PC-3 (cell line): Measurements from ENCODE around the gene ABHD8. TPM values are rescaled to one million over a fixed set of nuclear protein-coding genes. Genes with fewer than 3 reads are reported as not detected.

ENCODE experiments used
- ATAC-seq: fragments of 200-7000 bp; cut with Tn5 transposase; 2 replicates; pipeline ENCODE4 v1.9.1; 2020; ENCODE audit warnings: mild to moderate bottlenecking, moderate library complexity
- BruUV-seq: library from RNA; stranded (reverse); fragments of 400-500 nt; replicated peaks from 2 replicates; lab custom pipeline; 2021; lab: Mats Ljungman, UMichigan
- CTCF ChIA-PET: fragments of 300-600 bp; sonication (Branson Sonifier 250); formaldehyde crosslinking; loops from one replicate; lab custom pipeline; 2022; ENCODE audit warnings: antibody characterized with exemption; lab: Charles Lee
- POLR2A ChIA-PET: fragments of 300-600 bp; sonication (Branson Sonifier 250); formaldehyde crosslinking; loops from one replicate; lab custom pipeline; 2022; ENCODE audit warnings: antibody characterized with exemption; ENCODE audit not compliant: unreplicated experiment; lab: Charles Lee
- DNase-seq: peaks from one replicate; pipeline ENCODE4 v3.0.0-alpha.2; 2015
- H2AFZ ChIP-seq: fragments of 300-600 bp; sonication (generic); 2 replicates; pipeline ENCODE4 v1.6.0; 2016; ENCODE audit warnings: antibody characterized with exemption, low read length
- H3F3A ChIP-seq: fragments of 300-600 bp; sonication (generic); one replicate; pipeline ENCODE4 v1.6.0; 2017; ENCODE audit warnings: antibody characterized with exemption, low read length, control low read depth, mild to moderate bottlenecking; ENCODE audit not compliant: unreplicated experiment
- H3K27ac ChIP-seq: fragments of 300-600 bp; sonication (generic); 2 replicates; pipeline ENCODE4 v1.5.1; 2016; ENCODE audit warnings: mild to moderate bottlenecking, low read length
- H3K27me3 ChIP-seq: fragments of 300-600 bp; sonication (generic); 2 replicates; pipeline ENCODE4 v1.6.1; 2016; ENCODE audit warnings: low read length, mixed read lengths
- H3K36me3 ChIP-seq: fragments of 300-600 bp; sonication (generic); 2 replicates; pipeline ENCODE4 v1.6.1; 2016; ENCODE audit warnings: low read depth, mixed run types, low read length, mixed read lengths
- H3K4me1 ChIP-seq: fragments of 300-600 bp; sonication (generic); 2 replicates; pipeline ENCODE4 v1.5.1; 2016; ENCODE audit warnings: low read length; ENCODE audit not compliant: insufficient read depth
- H3K4me2 ChIP-seq: fragments of 300-600 bp; sonication (generic); 2 replicates; pipeline ENCODE4 v1.6.0; 2016; ENCODE audit warnings: low read length
- H3K4me3 ChIP-seq: fragments of 300-600 bp; sonication (generic); 2 replicates; pipeline ENCODE4 v1.5.1; 2016; ENCODE audit warnings: mild to moderate bottlenecking, low read length, mixed read lengths
- H3K79me2 ChIP-seq: fragments of 300-600 bp; sonication (generic); 2 replicates; pipeline ENCODE4 v1.6.1; 2017; ENCODE audit warnings: low read length, mixed read lengths
- H3K9ac ChIP-seq: fragments of 300-600 bp; sonication (generic); 2 replicates; pipeline ENCODE4 v1.6.0; 2016; ENCODE audit warnings: mild to moderate bottlenecking, low read length
- H3K9me2 ChIP-seq: fragments of 300-600 bp; sonication (generic); replicated peaks from 2 replicates; pipeline ENCODE4 v1.6.1; 2016; ENCODE audit warnings: mixed run types, low read length, mixed read lengths
- H3K9me3 ChIP-seq: fragments of 300-600 bp; sonication (generic); 2 replicates; pipeline ENCODE4 v1.6.1; 2016; ENCODE audit warnings: low read length, mixed read lengths
- H4K20me1 ChIP-seq: fragments of 300-600 bp; sonication (generic); 2 replicates; pipeline ENCODE4 v1.6.1; 2016; ENCODE audit warnings: low read length, mixed read lengths
- EZH2 ChIP-seq: fragments of 300-600 bp; sonication (generic); IDR thresholded peaks from one replicate; pipeline ENCODE4 v1.6.1; 2017; ENCODE audit warnings: antibody characterized with exemption, mild to moderate bottlenecking, low read length; ENCODE audit not compliant: unreplicated experiment
- EZH2phosphoT487 ChIP-seq: fragments of 300-600 bp; sonication (generic); IDR thresholded peaks from 2 replicates; pipeline ENCODE4 v1.6.1; 2018; ENCODE audit warnings: mild to moderate bottlenecking, antibody characterized with exemption, low read length, borderline replicate concordance
- intact Hi-C: fragments of 100-400 bp; cut with micrococcal nuclease; formaldehyde crosslinking; loops from 2 replicates; pipeline ENCODE4 v1.9.0; 2023
- total RNA-seq: library from RNA; depleted of rRNA; stranded (reverse); fragments of >200 nt; gene quantifications from 2 replicates; pipeline ENCODE4 v1.2.3, GENCODE V29; 2014
- TF ChIP-seq, protein P1 (sequence below): fragments of 300-600 bp; sonication (generic); conservative IDR thresholded peaks from 2 replicates; pipeline ENCODE4 v1.5.1; 2017; ENCODE audit warnings: antibody characterized with exemption, low read depth, mild to moderate bottlenecking, low read length

The ABHD8 gene
- total RNA-seq, 1 experiment from 2014 or later = 42.4 TPM

DNA sequence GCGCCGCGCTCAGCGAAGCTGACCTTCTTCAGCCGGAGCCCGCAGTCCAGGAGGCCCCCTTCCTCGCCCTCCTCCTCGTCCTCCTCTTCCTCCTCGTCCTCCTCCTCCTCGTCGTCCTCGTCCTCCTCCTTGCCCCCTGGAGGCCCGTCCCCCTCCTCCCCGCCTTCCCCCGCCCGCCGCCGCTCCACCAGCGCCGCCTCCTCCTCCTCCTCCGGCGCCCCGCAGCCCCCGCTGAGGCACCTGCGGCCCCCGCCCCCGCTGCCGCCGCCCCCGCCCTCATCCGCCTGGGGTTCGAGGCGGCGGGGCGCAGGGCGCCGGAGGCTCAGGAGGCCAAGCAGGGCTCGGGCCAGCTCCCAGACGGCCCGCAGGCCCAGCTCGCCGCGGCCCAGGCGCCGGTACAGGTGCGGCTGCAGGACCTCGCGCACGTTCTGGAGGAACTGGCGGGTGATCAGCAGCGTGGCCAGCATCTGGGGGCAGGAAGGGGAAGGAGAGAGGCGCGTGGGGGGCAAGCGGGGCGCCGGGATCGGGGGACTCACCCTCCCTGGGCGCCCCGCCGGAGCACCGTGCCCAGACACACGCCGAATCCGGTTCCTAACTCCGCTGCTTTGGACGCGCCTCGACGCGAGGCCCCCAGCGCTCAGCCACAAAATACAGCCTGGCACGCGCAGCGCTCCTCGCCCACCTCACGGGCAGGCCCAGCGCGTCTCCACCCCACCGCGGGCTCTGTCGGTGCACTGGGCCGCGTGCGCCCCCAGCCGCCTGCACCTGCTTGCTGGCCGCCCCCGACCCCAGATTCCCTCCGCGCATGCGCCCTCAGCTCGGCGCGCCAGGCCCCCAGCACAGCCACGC lies 25.5 kb upstream of the ABHD8 start:
- ChIA-PET CTCF (no interaction called here), POLR2A (no interaction called here)
- Histone ChIP-seq H3K9me2 (no peaks in the 10 kb centered on the region), H3K27ac (no peak overlapping the region), H3K4me1 (no peaks in the 10 kb centered on the region; the same call in 1 of the 2 replicates), H3K36me3 (peaks cover 6% of the 10 kb centered on the region), H3F3A (no peaks in the 10 kb centered on the region), H3K9me3 (no peaks in the 10 kb centered on the region), H4K20me1 (no peaks in the 10 kb centered on the region), H3K27me3 (no peaks in the 10 kb centered on the region), H3K9ac (no peak overlapping the region), H3K79me2 (no peaks in the 10 kb centered on the region), H3K4me3 (no peak overlapping the region), H3K4me2 (no peak overlapping the region), H2AFZ (no peak overlapping the region)
- DNase-seq (no peak), ATAC-seq (no peak)
- intact Hi-C loops = no loop called here
- TF ChIP-seq, protein P1, sequence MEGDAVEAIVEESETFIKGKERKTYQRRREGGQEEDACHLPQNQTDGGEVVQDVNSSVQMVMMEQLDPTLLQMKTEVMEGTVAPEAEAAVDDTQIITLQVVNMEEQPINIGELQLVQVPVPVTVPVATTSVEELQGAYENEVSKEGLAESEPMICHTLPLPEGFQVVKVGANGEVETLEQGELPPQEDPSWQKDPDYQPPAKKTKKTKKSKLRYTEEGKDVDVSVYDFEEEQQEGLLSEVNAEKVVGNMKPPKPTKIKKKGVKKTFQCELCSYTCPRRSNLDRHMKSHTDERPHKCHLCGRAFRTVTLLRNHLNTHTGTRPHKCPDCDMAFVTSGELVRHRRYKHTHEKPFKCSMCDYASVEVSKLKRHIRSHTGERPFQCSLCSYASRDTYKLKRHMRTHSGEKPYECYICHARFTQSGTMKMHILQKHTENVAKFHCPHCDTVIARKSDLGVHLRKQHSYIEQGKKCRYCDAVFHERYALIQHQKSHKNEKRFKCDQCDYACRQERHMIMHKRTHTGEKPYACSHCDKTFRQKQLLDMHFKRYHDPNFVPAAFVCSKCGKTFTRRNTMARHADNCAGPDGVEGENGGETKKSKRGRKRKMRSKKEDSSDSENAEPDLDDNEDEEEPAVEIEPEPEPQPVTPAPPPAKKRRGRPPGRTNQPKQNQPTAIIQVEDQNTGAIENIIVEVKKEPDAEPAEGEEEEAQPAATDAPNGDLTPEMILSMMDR = no peak
- TF ChIP-seq EZH2phosphoT487 (no peak), EZH2 (no peak)
- BruUV-seq = no TSS peak

DNA sequence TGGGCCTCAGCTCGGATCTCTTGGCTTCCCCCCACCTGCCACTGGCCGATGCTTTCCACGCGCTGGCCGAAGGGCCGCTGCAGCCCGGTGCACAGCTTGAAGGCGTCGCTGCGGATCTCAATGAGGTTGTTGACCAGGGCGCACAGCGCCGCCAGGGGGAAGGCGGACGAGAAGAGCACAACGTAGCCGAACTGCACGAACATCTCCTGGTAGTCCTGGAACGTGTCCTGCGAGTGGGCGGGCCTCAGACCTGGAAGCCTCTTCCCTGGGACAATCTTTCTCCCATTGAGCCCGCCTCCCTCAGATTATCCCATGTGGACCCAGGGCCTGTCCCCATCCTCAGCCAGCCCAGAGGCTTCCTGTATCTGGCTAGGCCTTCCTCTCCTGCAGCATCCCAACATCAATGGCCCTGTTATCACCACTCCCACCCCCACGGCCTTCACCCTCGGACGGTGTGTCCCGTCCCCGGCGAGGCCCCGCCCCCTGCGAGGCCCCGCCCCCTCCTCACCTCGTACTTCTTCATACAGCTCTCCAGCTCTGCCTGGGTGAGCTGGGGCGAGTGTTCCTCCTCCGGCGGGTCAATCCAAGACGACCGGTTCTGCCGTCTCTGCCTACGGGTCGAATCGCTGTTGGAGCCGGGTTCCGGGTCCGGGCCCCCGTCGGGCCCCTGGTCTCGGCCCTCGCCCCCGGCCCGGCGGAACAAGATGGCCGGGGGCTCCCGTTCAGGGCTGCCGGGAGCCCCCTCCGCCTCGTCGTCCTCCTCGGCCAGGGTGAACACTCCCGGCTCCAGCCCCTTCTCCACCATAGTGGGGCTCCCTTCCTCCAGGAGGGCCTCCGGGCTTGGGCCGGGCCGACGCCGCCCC lies 24.7 kb upstream of the ABHD8 start:
- ChIA-PET POLR2A (interaction anchor here (0.7 kb wide), 1 partner anchor 22 kb away, joined by 4 read pairs; the partner anchor contains the start of gene MRPL34), CTCF (no interaction called here)
- TF ChIP-seq, protein P1 = no peak
- TF ChIP-seq EZH2 (no peak), EZH2phosphoT487 (no peak)
- Histone ChIP-seq H3K27me3 (no peaks in the 10 kb centered on the region), H3K4me3 (no peak overlapping the region), H3K79me2 (no peaks in the 10 kb centered on the region), H4K20me1 (no peaks in the 10 kb centered on the region), H3K36me3 (peaks cover 2% of the 10 kb centered on the region), H2AFZ (no peak overlapping the region), H3K9ac (no peak overlapping the region), H3K9me2 (no peaks in the 10 kb centered on the region), H3K9me3 (no peaks in the 10 kb centered on the region), H3K4me2 (no peak overlapping the region), H3K27ac (no peak overlapping the region), H3K4me1 (no peaks in the 10 kb centered on the region), H3F3A (no peaks in the 10 kb centered on the region)
- no peak for ATAC-seq
- BruUV-seq = no TSS peak
- intact Hi-C loops = no loop called here
- no peak for DNase-seq
